M059J (cell line): ENCODE data around the gene CCDC177. TPM values are rescaled to one million over a fixed set of nuclear protein-coding genes. Genes with fewer than 3 reads are reported as not detected.
A peak's percentile ranks its signal among the peaks of the same experiment; 100 is the strongest.

ENCODE experiments used
- DNase-seq: peaks from one replicate; pipeline ENCODE4 v3.0.0-alpha.2; 2012; ENCODE audit warnings: low read depth
- total RNA-seq: library from RNA; depleted of rRNA; stranded (reverse); fragments of >200 nt; shearing (Covaris generic); gene quantifications from 2 replicates; pipeline ENCODE4 v1.2.3, GENCODE V29; 2014; rRNA removed

The CCDC177 gene
- not detected in 2 replicates for total RNA-seq

- DNase-seq, result peak; percentile 48
These were observed at the start of gene CCDC177 for GRCh38 chr14:69574263-69574953. CCDC177 (minus strand) TSS chr14:69574871; CDS start chr14:69573622, 1,249 bp downstream.

GRCh38 chr14:69624136-69624535 lies 49.5 kb upstream of the CCDC177 start:
- no peak for DNase-seq

GRCh38 chr14:69620981-69621380 lies 46.3 kb upstream of the CCDC177 start:
- DNase-seq, result no peak

GRCh38 chr14:69620211-69620611 lies 45.5 kb upstream of the CCDC177 start:
- DNase-seq, result peak; percentile 11

GRCh38 chr14:69619012-69619411 lies 44.3 kb upstream of the CCDC177 start:
- DNase-seq, result peak; percentile 42

GRCh38 chr14:69617796-69618195 lies 43.1 kb upstream of the CCDC177 start:
- DNase-seq, result no peak

GRCh38 chr14:69616408-69616773 lies 41.7 kb upstream of the CCDC177 start:
- no peak for DNase-seq

GRCh38 chr14:69615496-69616407 lies 41.1 kb upstream of the CCDC177 start:
- peak; percentile 76 for DNase-seq

GRCh38 chr14:69615121-69615495 lies 40.4 kb upstream of the CCDC177 start:
- no peak for DNase-seq

- DNase-seq, result no peak
These were observed 39.9 kb upstream of the CCDC177 start for GRCh38 chr14:69614592-69614991.

GRCh38 chr14:69613312-69614073 lies 38.8 kb upstream of the CCDC177 start:
- DNase-seq, result no peak

- peak; percentile 24 for DNase-seq
These were observed 38.1 kb upstream of the CCDC177 start for GRCh38 chr14:69612783-69613130.

GRCh38 chr14:69612014-69612782 lies 37.5 kb upstream of the CCDC177 start:
- peak; percentile 54 for DNase-seq

GRCh38 chr14:69611172-69612013 lies 36.7 kb upstream of the CCDC177 start, which contains the start of gene SUSD6:
SUSD6 (plus strand) TSS chr14:69611596; CDS start chr14:69658593, 46,997 bp downstream.
- peak; percentile 85 for DNase-seq

GRCh38 chr14:69610874-69611171 lies 36.2 kb upstream of the CCDC177 start:
- peak; percentile 25 for DNase-seq

GRCh38 chr14:69610020-69610873 lies 35.6 kb upstream of the CCDC177 start:
- DNase-seq, result no peak

- DNase-seq, result no peak
These were observed 31.9 kb upstream of the CCDC177 start for GRCh38 chr14:69606258-69607184.

GRCh38 chr14:69605738-69606137 lies 31.1 kb upstream of the CCDC177 start:
- DNase-seq, result no peak
